SK-N-MC (cell line): ENCODE results near the gene CYSRT1.

ENCODE experiments used
- DNase-seq: peaks from one replicate; pipeline ENCODE4 v3.0.0-alpha.2; 2011; ENCODE audit warnings: low read depth, low spot score
- H3K27ac ChIP-seq: fragments of 200-600 bp; sonication (generic); 2 replicates; pipeline ENCODE4 v1.5.1; 2016; ENCODE audit warnings: mixed run types
- H3K36me3 ChIP-seq: fragments of 200-600 bp; sonication (generic); 2 replicates; pipeline ENCODE4 v1.6.1; 2017; ENCODE audit warnings: antibody characterized with exemption, low read length, mixed read lengths; ENCODE audit not compliant: insufficient read depth
- H3K4me3 ChIP-seq: fragments of 200-600 bp; sonication (generic); 2 replicates; pipeline ENCODE4 v1.5.1; 2016
- H3K9ac ChIP-seq: fragments of 200-600 bp; sonication (generic); 2 replicates; pipeline ENCODE4 v1.8.0; 2017; ENCODE audit warnings: mixed run types, mixed read lengths; ENCODE audit not compliant: insufficient read length
- H3K9me3 ChIP-seq: fragments of 200-600 bp; sonication (generic); 2 replicates; pipeline ENCODE4 v1.6.1; 2017; ENCODE audit warnings: low read depth, mild to moderate bottlenecking, antibody characterized with exemption, low read length, moderate library complexity, mixed read lengths
- EZH2 ChIP-seq: fragments of 200-600 bp; sonication (generic); IDR thresholded peaks from one replicate; pipeline ENCODE4 v1.6.1; 2017; ENCODE audit warnings: antibody characterized with exemption
- FOXP2 ChIP-seq: optimal IDR thresholded peaks from 2 replicates; pipeline ENCODE3; 2011; ENCODE audit warnings: mild to moderate bottlenecking, moderate library complexity; ENCODE audit not compliant: insufficient read depth; ENCODE audit errors: extremely low read length, control extremely low read depth
- POLR2AphosphoS5 ChIP-seq: IDR thresholded peaks from 2 replicates; pipeline ENCODE4 v1.6.1; 2012; ENCODE audit warnings: mild to moderate bottlenecking, low read depth, low read length, borderline replicate concordance

CYSRT1 gene

GRCh38 chr9:137262909-137263285 is 37.9 kb downstream of the CYSRT1 start:
- no peak for DNase-seq
- no peak overlapping the region for H3K4me3 ChIP-seq
- TF ChIP-seq EZH2: no peak
- TF ChIP-seq POLR2AphosphoS5: no peak
- TF ChIP-seq FOXP2: no peak
- H3K9me3 ChIP-seq: no peaks in the 10 kb centered on the region
- H3K36me3 ChIP-seq: peaks cover 31% of the 10 kb centered on the region
- no peak overlapping the region for H3K9ac ChIP-seq
- no peak overlapping the region for H3K27ac ChIP-seq

- TF ChIP-seq POLR2AphosphoS5 (no peak), FOXP2 (no peak), EZH2 (no peak)
- no peak overlapping the region for H3K9ac ChIP-seq
- no peaks in the 10 kb centered on the region for H3K9me3 ChIP-seq
- H3K27ac ChIP-seq: no peak overlapping the region
- DNase-seq: no peak
- peaks cover 26% of the 10 kb centered on the region for H3K36me3 ChIP-seq
- H3K4me3 ChIP-seq: no peak overlapping the region
These were observed 38.5 kb downstream of the CYSRT1 start for GRCh38 chr9:137263506-137263905.

- Histone ChIP-seq H3K4me3 (no peak overlapping the region), H3K36me3 (peaks cover 26% of the 10 kb centered on the region; the same call in 1 of the 2 replicates), H3K9me3 (no peaks in the 10 kb centered on the region), H3K27ac (no peak overlapping the region), H3K9ac (no peak overlapping the region)
- TF ChIP-seq FOXP2 (no peak), POLR2AphosphoS5 (no peak), EZH2 (no peak)
- no peak for DNase-seq
These were observed 39.1 kb downstream of the CYSRT1 start for GRCh38 chr9:137264067-137264466.

- no peaks in the 10 kb centered on the region for H3K9me3 ChIP-seq
- no peak overlapping the region for H3K27ac ChIP-seq
- DNase-seq: no peak
- no peak overlapping the region for H3K4me3 ChIP-seq
- no peak overlapping the region for H3K9ac ChIP-seq
- TF ChIP-seq FOXP2 (no peak), EZH2 (no peak), POLR2AphosphoS5 (no peak)
- H3K36me3 ChIP-seq: peaks cover 24% of the 10 kb centered on the region; the same call in 1 of the 2 replicates
These were observed 40.7 kb downstream of the CYSRT1 start for GRCh38 chr9:137265496-137266161.

GRCh38 chr9:137266162-137266527 is 41.2 kb downstream of the CYSRT1 start:
- H3K9me3 ChIP-seq: no peaks in the 10 kb centered on the region
- no peak overlapping the region for H3K9ac ChIP-seq
- no peak overlapping the region for H3K27ac ChIP-seq
- DNase-seq: no peak
- TF ChIP-seq FOXP2: no peak
- H3K36me3 ChIP-seq: peaks cover 24% of the 10 kb centered on the region; the same call in 1 of the 2 replicates
- no peak overlapping the region for H3K4me3 ChIP-seq

- H3K36me3 ChIP-seq: peaks cover 24% of the 10 kb centered on the region; the same call in 1 of the 2 replicates
- H3K4me3 ChIP-seq: no peak overlapping the region
- no peak overlapping the region for H3K9ac ChIP-seq
- no peak for DNase-seq
- no peaks in the 10 kb centered on the region for H3K9me3 ChIP-seq
- no peak for TF ChIP-seq FOXP2
- TF ChIP-seq EZH2: no peak
- no peak for TF ChIP-seq POLR2AphosphoS5
- no peak overlapping the region for H3K27ac ChIP-seq
These were observed 41.8 kb downstream of the CYSRT1 start for GRCh38 chr9:137266585-137267453.

- no peaks in the 10 kb centered on the region for H3K9me3 ChIP-seq
- H3K36me3 ChIP-seq: peaks cover 24% of the 10 kb centered on the region; the same call in 1 of the 2 replicates
- TF ChIP-seq EZH2 (no peak), FOXP2 (no peak), POLR2AphosphoS5 (no peak)
- no peak overlapping the region for H3K4me3 ChIP-seq
- H3K9ac ChIP-seq: no peak overlapping the region
- DNase-seq: no peak
- H3K27ac ChIP-seq: no peak overlapping the region
These were observed 43.0 kb downstream of the CYSRT1 start for GRCh38 chr9:137267933-137268355.

GRCh38 chr9:137268538-137269201 is 43.7 kb downstream of the CYSRT1 start:
- H3K9ac ChIP-seq: no peak overlapping the region
- no peaks in the 10 kb centered on the region for H3K9me3 ChIP-seq
- peaks cover 24% of the 10 kb centered on the region; the same call in 1 of the 2 replicates for H3K36me3 ChIP-seq
- no peak overlapping the region for H3K4me3 ChIP-seq
- TF ChIP-seq POLR2AphosphoS5 (no peak), FOXP2 (no peak), EZH2 (no peak)
- H3K27ac ChIP-seq: no peak overlapping the region
- DNase-seq: no peak
